CD14-positive monocyte (primary cell): Measurements from ENCODE around the gene AQP2. TPM values are rescaled to one million over a fixed set of nuclear protein-coding genes. Genes with fewer than 3 reads are reported as not detected.

Experiments
- DNase-seq, 3 donors: peaks; one replicate each; pipeline ENCODE4 v3.0.0-alpha.2; 2011 to 2022
- H2AFZ ChIP-seq: 2 replicates; pipeline ENCODE4 v1.6.0; 2012; ENCODE audit warnings: mild to moderate bottlenecking, low read depth, low read length, inconsistent platforms; ENCODE audit not compliant: insufficient read depth, poor library complexity, severe bottlenecking
- H3K27ac ChIP-seq, 2 donors: 1 replicate in 1 of 2; 2 replicates in 1 of 2; pipeline ENCODE4 v1.5.1; 2012 to 2013; ENCODE audit warnings: low read length in 2 of 2, control low read depth in 1 of 2, inconsistent platforms in 1 of 2, low read depth in 1 of 2, mild to moderate bottlenecking in 1 of 2
- H3K27me3 ChIP-seq, 2 donors: one replicate each; pipeline versions ENCODE4 v1.6.0 to v1.6.1; 2011 to 2013; ENCODE audit warnings: low read length in 2 of 2; ENCODE audit not compliant: control insufficient read depth in 2 of 2, insufficient read depth in 2 of 2
- H3K36me3 ChIP-seq, 2 donors: replicated peaks in 1 of 2; 1 replicate in 1 of 2; 2 replicates in 1 of 2; pipeline versions ENCODE4 v1.5.1 to v1.6.1; 2012 to 2013; ENCODE audit warnings: low read length in 2 of 2, control low read depth in 1 of 2, inconsistent platforms in 1 of 2, mild to moderate bottlenecking in 1 of 2; ENCODE audit not compliant: insufficient read depth in 2 of 2, control insufficient read depth in 1 of 2
- H3K4me1 ChIP-seq, 2 donors: 1 replicate in 1 of 2; 2 replicates in 1 of 2; pipeline versions ENCODE4 v1.5.1 to v1.6.1; 2012 to 2013; ENCODE audit warnings: low read length in 2 of 2, control low read depth in 1 of 2, inconsistent platforms in 1 of 2, mild to moderate bottlenecking in 1 of 2, moderate library complexity in 1 of 2; ENCODE audit not compliant: insufficient read depth in 2 of 2, control insufficient read depth in 1 of 2
- H3K4me2 ChIP-seq: replicated peaks from 2 replicates; pipeline ENCODE3; 2012; ENCODE audit warnings: low read length, moderate library complexity, mild to moderate bottlenecking; ENCODE audit not compliant: poor library complexity, severe bottlenecking; ENCODE audit errors: extremely low read depth
- H3K4me3 ChIP-seq, 3 experiments: fragments of 200-600 bp in 1 of 3; sonication (generic) in 1 of 3; replicated peaks in 1 of 3; 1 replicate in 2 of 3; 2 replicates in 1 of 3; pipeline ENCODE4 v1.5.1; 2011 to 2013; ENCODE audit warnings: low read length in 3 of 3, mild to moderate bottlenecking in 3 of 3, control low read depth in 2 of 3, low read depth in 2 of 3, inconsistent platforms in 1 of 3, moderate library complexity in 1 of 3
- H3K79me2 ChIP-seq: 2 replicates; pipeline ENCODE4 v1.6.0; 2012; ENCODE audit warnings: mild to moderate bottlenecking, control low read depth, inconsistent platforms, low read length, moderate library complexity; ENCODE audit not compliant: insufficient read depth
- H3K9ac ChIP-seq: 2 replicates; pipeline ENCODE4 v1.6.0; 2017; ENCODE audit warnings: low read length, mild to moderate bottlenecking; ENCODE audit not compliant: insufficient read depth, poor library complexity, severe bottlenecking
- H3K9me3 ChIP-seq, 2 donors: replicated peaks in 1 of 2; 1 replicate in 1 of 2; 2 replicates in 1 of 2; pipeline versions ENCODE4 v1.5.1 to v1.6.1; 2012 to 2013; ENCODE audit warnings: low read length in 2 of 2, control low read depth in 1 of 2; ENCODE audit not compliant: control insufficient read depth in 1 of 2, insufficient read depth in 1 of 2
- H4K20me1 ChIP-seq: 2 replicates; pipeline ENCODE4 v1.6.0; 2012; ENCODE audit warnings: mild to moderate bottlenecking, low read length, control low read depth, moderate library complexity; ENCODE audit not compliant: insufficient read depth
- H3K27ac Mint-ChIP-seq, 7 donors: one replicate each; pipeline ENCODE4 v1.8.0; 2020; ENCODE audit warnings: mild to moderate bottlenecking in 7 of 7, mixed read lengths in 7 of 7, moderate library complexity in 6 of 7, inconsistent platforms in 2 of 7
- H3K27me3 Mint-ChIP-seq, 3 donors: one replicate each; pipeline ENCODE4 v1.8.0; 2021 to 2022; ENCODE audit warnings: low read depth in 3 of 3, mild to moderate bottlenecking in 3 of 3, mixed read lengths in 3 of 3, moderate library complexity in 3 of 3, inconsistent platforms in 1 of 3
- H3K36me3 Mint-ChIP-seq, 2 donors: one replicate each; pipeline ENCODE4 v1.8.0; 2020; ENCODE audit warnings: mixed read lengths in 2 of 2, inconsistent platforms in 1 of 2, mild to moderate bottlenecking in 1 of 2
- H3K4me1 Mint-ChIP-seq: one replicate; pipeline ENCODE4 v1.8.0; 2020; ENCODE audit warnings: mild to moderate bottlenecking, mixed read lengths
- H3K4me3 Mint-ChIP-seq, 2 donors: one replicate each; pipeline ENCODE4 v1.8.0; 2020; ENCODE audit warnings: mild to moderate bottlenecking in 2 of 2, mixed read lengths in 2 of 2, moderate library complexity in 1 of 2
- H3K9me3 Mint-ChIP-seq, 7 donors: one replicate each; pipeline ENCODE4 v1.8.0; 2020 to 2022; ENCODE audit warnings: mixed read lengths in 7 of 7, mild to moderate bottlenecking in 6 of 7, moderate library complexity in 6 of 7, inconsistent platforms in 2 of 7
- WGBS: methylation state at CpG from one replicate; pipeline ENCODE4 v1.1.5; 2013; ENCODE audit warnings: missing lambda C conversion rate; ENCODE audit not compliant: insufficient coverage; 5-methylcytosine and 5-hydroxymethylcytosine counted together
- intact Hi-C, 2 donors: fragments of 100-400 bp; cut with micrococcal nuclease; formaldehyde crosslinking; loops; one replicate each; pipeline versions ENCODE4 v1.15.0 to v1.15.1; 2023
- polyA plus RNA-seq, 3 donors: library from polyadenylated mRNA; depleted of rRNA in 1 of 3; unstranded in 2 of 3; stranded (reverse) in 1 of 3; fragments of 300-500 nt in 2 of 3; fragments of >200 nt in 1 of 3; fragmentation: Illumina TruSeq in 2 of 3; gene quantifications; 1 replicate in 2 of 3; 2 replicates in 1 of 3; pipeline ENCODE4 v1.2.3, GENCODE V29; 2012 to 2021
- TF ChIP-seq, protein P1 (sequence below): fragments of 200-600 bp; IDR thresholded peaks from one replicate; pipeline ENCODE4 v1.8.0; 2022; ENCODE audit warnings: antibody characterized with exemption, mild to moderate bottlenecking

AQP2 gene
- polyA plus RNA-seq, 3 donors, result not detected

DNA sequence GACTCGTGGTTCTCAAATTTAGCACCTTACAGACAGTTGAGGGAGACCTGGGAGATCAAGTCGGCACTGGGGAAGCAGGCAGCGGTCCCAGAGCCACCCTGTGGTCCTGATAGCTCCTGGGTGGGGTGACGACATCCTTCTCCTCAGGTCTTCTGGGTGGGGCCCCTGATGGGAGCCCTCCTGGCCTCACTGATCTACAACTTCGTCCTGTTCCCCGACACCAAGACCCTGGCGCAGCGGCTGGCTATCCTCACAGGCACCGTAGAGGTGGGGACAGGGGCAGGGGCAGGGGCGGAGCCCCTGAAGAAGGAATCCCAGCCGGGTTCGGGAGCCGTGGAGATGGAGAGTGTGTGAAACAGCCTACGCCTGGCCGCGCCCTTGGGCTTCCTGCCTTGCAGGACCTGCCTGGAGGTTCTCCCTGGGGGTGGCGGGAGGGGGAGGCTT, 24.8 kb downstream of the AQP2 start:
- H3K27ac ChIP-seq, result no peak overlapping the region
- TF ChIP-seq, protein P1, sequence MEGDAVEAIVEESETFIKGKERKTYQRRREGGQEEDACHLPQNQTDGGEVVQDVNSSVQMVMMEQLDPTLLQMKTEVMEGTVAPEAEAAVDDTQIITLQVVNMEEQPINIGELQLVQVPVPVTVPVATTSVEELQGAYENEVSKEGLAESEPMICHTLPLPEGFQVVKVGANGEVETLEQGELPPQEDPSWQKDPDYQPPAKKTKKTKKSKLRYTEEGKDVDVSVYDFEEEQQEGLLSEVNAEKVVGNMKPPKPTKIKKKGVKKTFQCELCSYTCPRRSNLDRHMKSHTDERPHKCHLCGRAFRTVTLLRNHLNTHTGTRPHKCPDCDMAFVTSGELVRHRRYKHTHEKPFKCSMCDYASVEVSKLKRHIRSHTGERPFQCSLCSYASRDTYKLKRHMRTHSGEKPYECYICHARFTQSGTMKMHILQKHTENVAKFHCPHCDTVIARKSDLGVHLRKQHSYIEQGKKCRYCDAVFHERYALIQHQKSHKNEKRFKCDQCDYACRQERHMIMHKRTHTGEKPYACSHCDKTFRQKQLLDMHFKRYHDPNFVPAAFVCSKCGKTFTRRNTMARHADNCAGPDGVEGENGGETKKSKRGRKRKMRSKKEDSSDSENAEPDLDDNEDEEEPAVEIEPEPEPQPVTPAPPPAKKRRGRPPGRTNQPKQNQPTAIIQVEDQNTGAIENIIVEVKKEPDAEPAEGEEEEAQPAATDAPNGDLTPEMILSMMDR, result no peak
- no peaks in the 10 kb centered on the region for H3K9me3 ChIP-seq
- WGBS, result 79% methylated on average over 16 of the region's 17 CpGs
- peak overlapping the region; percentile 53 for H2AFZ ChIP-seq
- Mint-ChIP-seq H3K9me3 (peaks cover 0 to 2% (median 0%) of the 10 kb centered on the region in 7 donors), H3K27ac (no peak overlapping the region), H3K4me1 (peaks cover 40% of the 10 kb centered on the region), H3K27me3 (peaks cover 5 to 11% (median 5%) of the 10 kb centered on the region in 3 donors), H3K4me3 (no peak overlapping the region), H3K36me3 (peaks cover 3% of the 10 kb centered on the region in 2 donors)
- no peak overlapping the region for H3K9ac ChIP-seq
- DNase-seq, result no peak
- H4K20me1 ChIP-seq, result no peaks in the 10 kb centered on the region
- peak overlapping the region; percentile 27 for H3K4me2 ChIP-seq
- no peak overlapping the region for H3K4me3 ChIP-seq
- intact Hi-C loops, result no loop called here
- no peaks in the 10 kb centered on the region for H3K36me3 ChIP-seq
- peaks cover 0 to 13% of the 10 kb centered on the region in 2 donors for H3K27me3 ChIP-seq
- peaks cover 23 to 38% of the 10 kb centered on the region in 2 donors for H3K4me1 ChIP-seq
- H3K79me2 ChIP-seq, result no peaks in the 10 kb centered on the region

DNA sequence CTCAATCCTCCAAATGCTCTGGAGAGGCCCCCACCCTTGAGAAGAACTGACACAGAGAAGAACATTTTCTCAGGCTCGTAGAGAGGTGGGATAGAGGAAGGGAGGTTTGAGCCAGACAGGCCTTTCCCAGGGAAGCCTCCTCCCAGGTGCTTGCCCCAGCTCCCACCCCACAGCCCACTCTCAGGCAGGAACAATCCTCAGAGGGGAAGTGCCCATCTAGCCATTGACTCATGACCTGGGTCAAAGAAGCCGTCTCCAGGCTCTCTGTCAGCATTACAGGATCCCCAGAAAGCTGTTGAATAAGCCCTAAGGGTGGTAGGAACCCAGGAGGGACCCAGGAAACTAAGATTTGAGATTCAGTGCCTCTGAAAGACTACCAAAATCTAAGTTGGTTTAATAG, 26.0 kb downstream of the AQP2 start:
- 17% methylated on average over 1 of the region's 2 CpGs for WGBS

More for the DNA sequence above, 26.0 kb downstream of the AQP2 start:
- Mint-ChIP-seq H3K9me3 (peaks cover 0 to 2% (median 0%) of the 10 kb centered on the region in 7 donors), H3K4me1 (peaks cover 52% of the 10 kb centered on the region), H3K4me3 (no peak overlapping the region), H3K36me3 (peaks cover 3% of the 10 kb centered on the region in 2 donors), H3K27me3 (peaks cover 5 to 11% (median 6%) of the 10 kb centered on the region in 3 donors), H3K27ac (no peak overlapping the region)
- TF ChIP-seq, protein P1, result no peak
- intact Hi-C loops, result no loop called here
- H3K27me3 ChIP-seq, result peaks cover 0 to 1% of the 10 kb centered on the region in 2 donors
- no peak overlapping the region for H3K9ac ChIP-seq
- peaks cover 27 to 45% of the 10 kb centered on the region in 2 donors for H3K4me1 ChIP-seq
- no peak overlapping the region for H3K4me2 ChIP-seq
- H4K20me1 ChIP-seq, result no peaks in the 10 kb centered on the region
- H2AFZ ChIP-seq, result no peak overlapping the region
- H3K27ac ChIP-seq, result no peak overlapping the region
- H3K4me3 ChIP-seq, result no peak overlapping the region
- H3K79me2 ChIP-seq, result no peaks in the 10 kb centered on the region
- no peaks in the 10 kb centered on the region for H3K36me3 ChIP-seq
- no peak for DNase-seq
- no peaks in the 10 kb centered on the region for H3K9me3 ChIP-seq
